ENCODE measurements around the gene FAM50B. TPM values are rescaled to one million over a fixed set of nuclear protein-coding genes. Genes with fewer than 3 reads are reported as not detected.
A peak's percentile ranks its signal among the peaks of the same experiment; 100 is the strongest.

Gene FAM50B
- total and polyA plus RNA-seq, 2 donors from 2014 or later, result 13.2 to 24.8 TPM

DNA sequence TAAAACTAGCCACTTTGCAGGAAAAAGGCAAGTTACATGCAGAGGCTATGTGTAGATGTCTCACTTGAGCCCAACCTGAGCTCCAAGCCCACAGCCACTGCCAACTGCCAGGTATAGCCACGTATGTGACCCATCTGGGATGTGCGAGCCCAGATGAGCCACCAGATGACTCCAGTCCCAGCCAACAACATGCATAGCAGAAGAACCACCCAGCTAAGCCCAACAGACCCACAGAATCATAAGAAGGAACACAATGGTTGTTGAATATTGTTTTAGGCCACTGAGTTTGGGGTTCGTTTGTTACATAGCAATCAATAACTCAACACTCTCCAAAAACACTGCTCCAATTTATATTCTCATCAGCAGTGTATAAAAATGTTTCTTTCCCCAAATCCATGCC, 16.3 kb downstream of the FAM50B start:
- Histone ChIP-seq H3K4me3 (ENCODE audit: low read length in 3 of 3) (no peak overlapping the region), H3K9me3 (ENCODE audit: control insufficient read depth in 2 of 3, insufficient read depth in 1 of 3, low read length in 3 of 3) (no peaks in the 10 kb centered on the region), H3K9ac (ENCODE audit: low read length in 3 of 3) (no peak overlapping the region), H3K27ac (ENCODE audit: low read depth in 2 of 2, low read length in 2 of 2) (no peak overlapping the region), H3K27me3 (ENCODE audit: control insufficient read depth, insufficient read depth, low read length) (no peaks in the 10 kb centered on the region), H3K4me1 (ENCODE audit: control insufficient read depth in 2 of 3, insufficient read depth in 2 of 3, low read depth in 1 of 3, low read length in 3 of 3) (no peaks in the 10 kb centered on the region), H3K36me3 (ENCODE audit: control insufficient read depth in 2 of 3, insufficient read depth in 3 of 3, low read length in 3 of 3) (no peaks in the 10 kb centered on the region)
- FAIRE-seq, result no peak
- DNase-seq, result no peak
- TF ChIP-seq, protein P1, sequence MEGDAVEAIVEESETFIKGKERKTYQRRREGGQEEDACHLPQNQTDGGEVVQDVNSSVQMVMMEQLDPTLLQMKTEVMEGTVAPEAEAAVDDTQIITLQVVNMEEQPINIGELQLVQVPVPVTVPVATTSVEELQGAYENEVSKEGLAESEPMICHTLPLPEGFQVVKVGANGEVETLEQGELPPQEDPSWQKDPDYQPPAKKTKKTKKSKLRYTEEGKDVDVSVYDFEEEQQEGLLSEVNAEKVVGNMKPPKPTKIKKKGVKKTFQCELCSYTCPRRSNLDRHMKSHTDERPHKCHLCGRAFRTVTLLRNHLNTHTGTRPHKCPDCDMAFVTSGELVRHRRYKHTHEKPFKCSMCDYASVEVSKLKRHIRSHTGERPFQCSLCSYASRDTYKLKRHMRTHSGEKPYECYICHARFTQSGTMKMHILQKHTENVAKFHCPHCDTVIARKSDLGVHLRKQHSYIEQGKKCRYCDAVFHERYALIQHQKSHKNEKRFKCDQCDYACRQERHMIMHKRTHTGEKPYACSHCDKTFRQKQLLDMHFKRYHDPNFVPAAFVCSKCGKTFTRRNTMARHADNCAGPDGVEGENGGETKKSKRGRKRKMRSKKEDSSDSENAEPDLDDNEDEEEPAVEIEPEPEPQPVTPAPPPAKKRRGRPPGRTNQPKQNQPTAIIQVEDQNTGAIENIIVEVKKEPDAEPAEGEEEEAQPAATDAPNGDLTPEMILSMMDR (IDR thresholded peaks at IDR 0.05; ENCODE audit: borderline replicate concordance, extremely low read depth, insufficient read depth), result no peak
- intact Hi-C loops (cut with DNase I), result no loop called here

- no peaks in the 10 kb centered on the region for H3K4me1 ChIP-seq (ENCODE audit: control insufficient read depth in 2 of 3, insufficient read depth in 2 of 3, low read depth in 1 of 3, low read length in 3 of 3)
- H3K27me3 ChIP-seq (ENCODE audit: control insufficient read depth, insufficient read depth, low read length), result no peaks in the 10 kb centered on the region
- no peak for DNase-seq
- H3K36me3 ChIP-seq (ENCODE audit: control insufficient read depth in 2 of 3, insufficient read depth in 3 of 3, low read length in 3 of 3), result no peaks in the 10 kb centered on the region
- no peak overlapping the region for H3K9ac ChIP-seq (ENCODE audit: low read length in 3 of 3)
- no peaks in the 10 kb centered on the region for H3K9me3 ChIP-seq (ENCODE audit: control insufficient read depth in 2 of 3, insufficient read depth in 1 of 3, low read length in 3 of 3)
- no peak overlapping the region for H3K27ac ChIP-seq (ENCODE audit: low read depth in 2 of 2, low read length in 2 of 2)
- TF ChIP-seq, protein P1 (IDR thresholded peaks at IDR 0.05; ENCODE audit: borderline replicate concordance, extremely low read depth, insufficient read depth), result no peak
- H3K4me3 ChIP-seq (ENCODE audit: low read length in 3 of 3), result no peak overlapping the region
- no peak for FAIRE-seq
- intact Hi-C loops (cut with DNase I), result no loop called here
Observed at GRCh38 chr6:3867641-3868502, 18.7 kb downstream of the FAM50B start.

- H3K9ac ChIP-seq (ENCODE audit: low read length in 3 of 3), result no peak overlapping the region
- peak in 2 of 5 donors; percentile 9 to 21 for DNase-seq
- intact Hi-C loops (cut with DNase I), result no loop called here
- TF ChIP-seq, protein P1 (IDR thresholded peaks at IDR 0.05; ENCODE audit: borderline replicate concordance, extremely low read depth, insufficient read depth), result no peak
- no peak overlapping the region for H3K27ac ChIP-seq (ENCODE audit: low read depth in 2 of 2, low read length in 2 of 2)
- H3K27me3 ChIP-seq (ENCODE audit: control insufficient read depth, insufficient read depth, low read length), result no peaks in the 10 kb centered on the region
- H3K36me3 ChIP-seq (ENCODE audit: control insufficient read depth in 2 of 3, insufficient read depth in 3 of 3, low read length in 3 of 3), result no peaks in the 10 kb centered on the region
- no peak overlapping the region for H3K4me3 ChIP-seq (ENCODE audit: low read length in 3 of 3)
- no peaks in the 10 kb centered on the region for H3K9me3 ChIP-seq (ENCODE audit: control insufficient read depth in 2 of 3, insufficient read depth in 1 of 3, low read length in 3 of 3)
- no peaks in the 10 kb centered on the region for H3K4me1 ChIP-seq (ENCODE audit: control insufficient read depth in 2 of 3, insufficient read depth in 2 of 3, low read depth in 1 of 3, low read length in 3 of 3)
- no peak for FAIRE-seq
Observed at GRCh38 chr6:3868544-3868943, 19.4 kb downstream of the FAM50B start.

Measured in kidney (tissue), 14 donors.